COLO668 (cell line): ENCODE measurements around the gene PRXL2B.
"Not testable (repeated sequence)": the region's sequence is repeated elsewhere in the genome, so short reads cannot be mapped to it uniquely, and the experiment has no call there.

Experiments used
- DNase-seq: peaks from one replicate; lab custom pipeline; 2025; ENCODE audit not compliant: unreplicated experiment; lab: John Stamatoyannopoulos, UW

The PRXL2B gene

GRCh38 chr1:2611031-2611501, 24.5 kb downstream of the PRXL2B start:
- DNase-seq, result peak; percentile 46

- DNase-seq, result peak; percentile 39
These were observed 25.3 kb downstream of the PRXL2B start for GRCh38 chr1:2611621-2612437.

GRCh38 chr1:2612591-2613365, 26.2 kb downstream of the PRXL2B start:
- no peak for DNase-seq

- no peak for DNase-seq
These were observed 27.6 kb downstream of the PRXL2B start for GRCh38 chr1:2614145-2614544.

- DNase-seq, result no peak
These were observed 31.4 kb downstream of the PRXL2B start for GRCh38 chr1:2617971-2618470.

GRCh38 chr1:2623571-2624337, 37.2 kb downstream of the PRXL2B start:
- DNase-seq, result no peak

GRCh38 chr1:2624735-2625300, 38.2 kb downstream of the PRXL2B start:
- DNase-seq, result no peak

- DNase-seq, result no peak
These were observed 38.7 kb downstream of the PRXL2B start for GRCh38 chr1:2625311-2625710.

- DNase-seq, result not testable (repeated sequence)
These were observed 39.2 kb downstream of the PRXL2B start for GRCh38 chr1:2625748-2626147.

- DNase-seq, result no peak
These were observed 41.2 kb downstream of the PRXL2B start for GRCh38 chr1:2627746-2628145.

- no peak for DNase-seq
These were observed 41.8 kb downstream of the PRXL2B start for GRCh38 chr1:2628191-2628932.

GRCh38 chr1:2628933-2629626, 42.5 kb downstream of the PRXL2B start:
- DNase-seq, result no peak

GRCh38 chr1:2629627-2630497, 43.3 kb downstream of the PRXL2B start:
- no peak for DNase-seq

GRCh38 chr1:2630498-2631135, 44.0 kb downstream of the PRXL2B start:
- no peak for DNase-seq

- no peak for DNase-seq
These were observed 44.8 kb downstream of the PRXL2B start for GRCh38 chr1:2631136-2632050.

GRCh38 chr1:2632051-2632430, 45.5 kb downstream of the PRXL2B start:
- DNase-seq, result no peak
